Adrenal gland (tissue), 12 donors: ENCODE measurements around the gene FBXL7. TPM values are rescaled to one million over a fixed set of nuclear protein-coding genes. Genes with fewer than 3 reads are reported as not detected.
A peak's percentile ranks its signal among the peaks of the same experiment; 100 is the strongest.

ENCODE experiments used
- DNase-seq, 7 donors: peaks; one replicate each; pipeline ENCODE4 v3.0.0-alpha.2; 2019 to 2020
- H3K27ac ChIP-seq, 5 donors: fragments of 200-600 bp; sonication (generic) in 4 of 5; 1 replicate in 3 of 5; 2 replicates in 2 of 5; pipeline versions ENCODE4 v1.5.1 to v1.8.0; 2016 to 2020; ENCODE audit warnings: mild to moderate bottlenecking in 1 of 5
- H3K27me3 ChIP-seq: fragments of 200-600 bp; 2 replicates; pipeline ENCODE4 v1.8.0; 2021
- H3K36me3 ChIP-seq, 2 donors: fragments of 200-600 bp; replicated peaks in 1 of 2; 1 replicate in 1 of 2; 2 replicates in 1 of 2; pipeline versions ENCODE4 v1.5.1 to v1.8.0; 2018 to 2022
- H3K4me1 ChIP-seq, 2 donors: fragments of 200-600 bp; replicated peaks in 1 of 2; 1 replicate in 1 of 2; 2 replicates in 1 of 2; pipeline versions ENCODE4 v1.5.1 to v1.8.0; 2018 to 2021
- H3K4me3 ChIP-seq, 4 donors: fragments of 200-600 bp; sonication (generic) in 3 of 4; one replicate each; pipeline ENCODE4 v1.5.1; 2016 to 2018
- H3K9me3 ChIP-seq, 3 donors: fragments of 200-600 bp; sonication (generic) in 1 of 3; replicated peaks in 1 of 3; 1 replicate in 2 of 3; 2 replicates in 1 of 3; pipeline versions ENCODE4 v1.5.1 to v1.8.0; 2016 to 2021
- POLR2A ChIP-seq, 2 donors: fragments of 450-650 bp; IDR thresholded peaks; one replicate each; pipeline ENCODE4 v1.6.1; 2017; ENCODE audit warnings: antibody characterized with exemption in 2 of 2, mild to moderate bottlenecking in 2 of 2, moderate library complexity in 1 of 2
- WGBS, 4 donors: extraction: QIAGEN DNeasy Blood & Tissue Kit in 2 of 4; methylation state at CpG; one replicate each; pipeline versions ENCODE4 v1.1.5 to v1.1.7; 2013 to 2017; 5-methylcytosine and 5-hydroxymethylcytosine counted together
- intact Hi-C, 2 donors: fragments of 100-400 bp; cut with DNase I; formaldehyde crosslinking; loops; one replicate each; pipeline versions ENCODE4 v1.14.1 to v1.15.0; 2022 to 2023
- polyA plus RNA-seq, 3 donors: library from polyadenylated mRNA; stranded (reverse); fragments of 200-250 nt in 2 of 3; fragments of 350-450 nt in 1 of 3; fragmentation: Illumina TruSeq in 1 of 3; extraction: RNeasy Lipid Tissue Mini Kit (QIAGEN cat#74804) in 1 of 3; gene quantifications; one replicate each; pipeline ENCODE4 v1.2.3, GENCODE V29; 2013 to 2014
- total RNA-seq, 9 donors: library from RNA; depleted of rRNA in 4 of 9; stranded (reverse); fragments of >200 nt in 4 of 9; fragments of 120-200 nt in 1 of 9; fragmentation: NEBNext Ultra II Directional in 1 of 9; extraction: Animal tissue kit (Norgen Biotek cat#: 25700) in 1 of 9; gene quantifications; one replicate each; pipeline versions ENCODE4 v1.1.0 to v1.2.4, GENCODE V29; 2013 to 2023
- TF ChIP-seq, protein P1 (sequence below), 6 experiments: fragments of 450-650 bp in 4 of 6; fragments of 200-600 bp in 2 of 6; sonication (generic) in 1 of 6; IDR thresholded peaks; 1 replicate in 5 of 6; 2 replicates in 1 of 6; pipeline versions ENCODE4 v1.5.1 to v1.8.0; 2016 to 2021; ENCODE audit warnings: antibody characterized with exemption in 6 of 6, mild to moderate bottlenecking in 2 of 6, moderate library complexity in 1 of 6
- donor health status: healthy with polysubstance abuse.
- donor health status: Bipolar disorder and iron deficiency.
- donor health status: DM: yes; HTN: yes; CAD: no.
- donor health status: DM: no; HTN: no; CAD: no.
- donor health status: DM: no; HTN: no; CAD: no.
- donor health status: DM: yes; HTN: yes; CAD: no.

The FBXL7 gene
- total and polyA plus RNA-seq, 12 donors, result 22.6 to 59.1 (median 34.0) TPM

GRCh38 chr5:15691521-15691920 is 191.5 kb downstream of the FBXL7 start:
- 73 to 82% (median 77%) methylated on average over 5 of the region's 5 CpGs for WGBS, 4 donors
- no peaks in the 10 kb centered on the region for H3K36me3 ChIP-seq
- intact Hi-C loops, result no loop called here
- no peak for DNase-seq
- no peaks in the 10 kb centered on the region for H3K9me3 ChIP-seq
- H3K27me3 ChIP-seq, result no peaks in the 10 kb centered on the region
- H3K4me1 ChIP-seq, result peaks cover 22 to 26% of the 10 kb centered on the region in 2 donors
- TF ChIP-seq, protein P1, sequence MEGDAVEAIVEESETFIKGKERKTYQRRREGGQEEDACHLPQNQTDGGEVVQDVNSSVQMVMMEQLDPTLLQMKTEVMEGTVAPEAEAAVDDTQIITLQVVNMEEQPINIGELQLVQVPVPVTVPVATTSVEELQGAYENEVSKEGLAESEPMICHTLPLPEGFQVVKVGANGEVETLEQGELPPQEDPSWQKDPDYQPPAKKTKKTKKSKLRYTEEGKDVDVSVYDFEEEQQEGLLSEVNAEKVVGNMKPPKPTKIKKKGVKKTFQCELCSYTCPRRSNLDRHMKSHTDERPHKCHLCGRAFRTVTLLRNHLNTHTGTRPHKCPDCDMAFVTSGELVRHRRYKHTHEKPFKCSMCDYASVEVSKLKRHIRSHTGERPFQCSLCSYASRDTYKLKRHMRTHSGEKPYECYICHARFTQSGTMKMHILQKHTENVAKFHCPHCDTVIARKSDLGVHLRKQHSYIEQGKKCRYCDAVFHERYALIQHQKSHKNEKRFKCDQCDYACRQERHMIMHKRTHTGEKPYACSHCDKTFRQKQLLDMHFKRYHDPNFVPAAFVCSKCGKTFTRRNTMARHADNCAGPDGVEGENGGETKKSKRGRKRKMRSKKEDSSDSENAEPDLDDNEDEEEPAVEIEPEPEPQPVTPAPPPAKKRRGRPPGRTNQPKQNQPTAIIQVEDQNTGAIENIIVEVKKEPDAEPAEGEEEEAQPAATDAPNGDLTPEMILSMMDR (IDR thresholded peaks at IDR 0.05), result no peak
- TF ChIP-seq POLR2A (IDR thresholded peaks at IDR 0.05), result no peak
- H3K4me3 ChIP-seq, result no peak overlapping the region
- H3K27ac ChIP-seq, result no peak overlapping the region

DNA sequence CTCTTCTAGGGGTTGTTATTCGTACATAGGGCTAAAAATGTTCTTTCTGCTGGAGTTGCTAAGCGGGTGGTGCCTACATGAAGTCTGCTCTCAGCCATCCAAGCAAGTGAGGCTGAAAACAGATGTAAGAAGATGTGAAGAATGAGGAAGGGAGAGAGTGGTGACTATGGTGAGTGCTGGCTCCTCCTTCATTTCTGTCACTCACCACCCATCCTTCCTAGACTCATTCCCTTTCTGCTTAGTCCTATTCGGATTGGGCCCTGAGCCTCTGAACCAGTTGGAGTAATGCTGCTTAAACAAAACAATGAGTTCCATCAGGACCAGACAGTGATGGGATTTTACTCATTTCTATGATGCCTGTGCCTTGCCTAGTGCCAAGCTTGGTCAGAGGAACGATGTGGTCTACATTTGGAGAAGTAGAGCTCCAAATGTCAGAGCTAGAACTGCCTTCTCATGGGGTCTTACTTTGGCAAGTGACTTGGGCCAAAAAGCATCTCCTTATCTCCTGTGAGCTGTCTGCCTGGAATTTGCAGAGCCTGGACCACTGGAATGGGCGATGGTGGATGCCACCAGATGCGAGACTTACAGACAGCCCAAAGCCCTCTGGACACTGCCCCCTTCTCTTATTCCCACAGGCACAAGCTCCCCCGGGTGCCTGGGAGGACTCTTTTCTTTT is 192.9 kb downstream of the FBXL7 start:
- TF ChIP-seq POLR2A (IDR thresholded peaks at IDR 0.05), result no peak
- TF ChIP-seq, protein P1 (IDR thresholded peaks at IDR 0.05), result no peak
- Histone ChIP-seq H3K4me1 (peaks cover 22 to 26% of the 10 kb centered on the region in 2 donors), H3K27ac (peak overlapping the region in 1 of 5 donors; percentile 87), H3K4me3 (no peak overlapping the region), H3K36me3 (no peaks in the 10 kb centered on the region), H3K27me3 (no peaks in the 10 kb centered on the region), H3K9me3 (no peaks in the 10 kb centered on the region)
- WGBS, 4 donors, result 64 to 96% (median 73%) methylated on average over 7 of the region's 7 CpGs
- DNase-seq, result no peak
- intact Hi-C loops, result no loop called here

DNA sequence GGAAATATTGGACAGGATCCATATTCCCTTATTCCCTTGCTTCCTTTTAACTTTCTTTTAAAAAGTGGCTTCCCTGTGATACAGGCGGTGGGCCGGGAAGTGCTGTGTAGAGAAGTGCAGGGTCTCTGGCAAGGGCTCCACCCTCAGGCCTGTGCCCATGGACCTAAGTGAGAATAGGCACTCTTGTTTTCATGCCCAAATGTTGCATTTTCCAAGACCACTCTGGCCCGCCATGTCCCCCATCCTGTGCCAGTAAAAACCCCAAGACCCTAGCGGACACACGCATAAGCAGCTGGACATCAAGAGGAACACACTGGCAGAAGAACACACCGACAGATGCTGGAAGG is 193.4 kb downstream of the FBXL7 start:
- Histone ChIP-seq H3K27ac (peak overlapping the region in 2 of 5 donors; percentile 68 to 87), H3K36me3 (no peaks in the 10 kb centered on the region), H3K4me1 (peaks cover 22 to 26% of the 10 kb centered on the region in 2 donors), H3K4me3 (no peak overlapping the region), H3K9me3 (no peaks in the 10 kb centered on the region), H3K27me3 (no peaks in the 10 kb centered on the region)
- TF ChIP-seq, protein P1 (IDR thresholded peaks at IDR 0.05), result no peak
- TF ChIP-seq POLR2A (IDR thresholded peaks at IDR 0.05), result no peak
- DNase-seq, result no peak
- 83 to 97% (median 97%) methylated on average over 6 of the region's 6 CpGs for WGBS, 4 donors
- intact Hi-C loops, result no loop called here

DNA sequence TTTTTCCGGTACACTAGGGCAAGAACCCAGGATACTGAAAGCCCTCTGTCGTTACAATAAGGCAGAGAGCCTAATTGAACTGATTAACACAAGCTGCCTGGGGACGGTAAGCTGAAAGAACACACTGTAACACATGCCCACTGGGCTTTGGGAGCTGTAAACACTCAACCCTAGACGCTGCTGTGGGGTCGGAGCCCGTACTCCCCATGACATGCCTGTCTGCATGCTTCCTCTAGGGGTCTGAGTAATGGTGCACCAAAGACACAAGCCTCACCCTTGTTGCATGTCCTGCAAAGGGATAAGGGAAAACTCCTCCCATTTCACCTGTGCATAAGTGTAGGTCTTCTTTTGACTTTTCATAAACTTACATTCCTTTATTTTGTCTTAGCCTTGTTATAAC is 194.0 kb downstream of the FBXL7 start:
- Histone ChIP-seq H3K36me3 (no peaks in the 10 kb centered on the region), H3K27me3 (no peaks in the 10 kb centered on the region), H3K4me1 (peaks cover 22 to 26% of the 10 kb centered on the region in 2 donors), H3K27ac (peak overlapping the region; percentile 25 to 87 (median 68)), H3K9me3 (no peaks in the 10 kb centered on the region), H3K4me3 (no peak overlapping the region)
- intact Hi-C loops, result no loop called here
- DNase-seq, result no peak
- TF ChIP-seq POLR2A (IDR thresholded peaks at IDR 0.05), result no peak
- TF ChIP-seq, protein P1 (IDR thresholded peaks at IDR 0.05), result no peak
- WGBS, 4 donors, result 78 to 90% (median 82%) methylated on average over 6 of the region's 6 CpGs
